Activated CD4-positive, alpha-beta T cell treated with anti-CD3 and anti-CD28 coated beads for 48 hours (primary cell): Measurements from ENCODE around the gene CDK5.

Experiments
- DNase-seq: peaks from one replicate; pipeline ENCODE4 v3.0.0-alpha.2; 2020

The CDK5 gene

DNA sequence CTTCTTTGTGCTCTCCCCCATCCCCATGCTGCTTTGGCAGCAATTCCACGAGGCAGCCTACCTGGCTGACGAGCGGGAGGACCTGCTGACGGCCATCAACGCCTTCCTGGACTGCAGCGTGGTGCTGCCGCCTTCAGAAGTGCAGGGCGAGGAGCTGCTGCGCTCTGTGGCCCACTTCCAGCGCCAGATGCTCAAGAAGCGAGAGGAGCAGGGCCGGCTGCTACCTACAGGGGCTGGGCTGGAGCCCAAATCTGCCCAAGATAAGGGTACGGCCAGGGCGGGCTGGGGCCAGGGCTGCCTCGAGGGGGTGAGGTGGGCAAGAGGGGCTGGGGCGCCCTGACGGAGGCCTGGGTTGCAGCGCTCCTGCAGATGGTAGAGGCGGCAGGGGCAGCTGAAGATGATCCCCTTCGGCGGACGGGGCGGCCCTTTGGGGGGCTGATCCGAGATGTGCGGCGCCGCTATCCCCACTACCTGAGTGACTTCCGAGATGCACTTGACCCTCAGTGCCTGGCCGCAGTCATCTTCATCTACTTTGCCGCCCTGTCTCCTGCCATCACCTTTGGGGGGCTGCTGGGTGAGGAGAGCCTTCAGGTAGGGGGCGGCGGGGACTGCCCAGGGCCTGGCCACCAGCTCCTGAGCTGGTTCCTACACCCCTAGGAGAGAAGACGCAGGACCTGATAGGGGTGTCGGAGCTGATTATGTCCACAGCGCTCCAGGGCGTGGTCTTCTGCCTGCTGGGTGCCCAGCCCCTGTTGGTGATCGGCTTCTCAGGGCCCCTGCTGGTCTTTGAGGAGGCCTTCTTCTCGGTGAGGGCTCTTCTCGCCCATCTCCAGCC, 13.6 kb upstream of the CDK5 start:
- DNase-seq, result no peak

DNA sequence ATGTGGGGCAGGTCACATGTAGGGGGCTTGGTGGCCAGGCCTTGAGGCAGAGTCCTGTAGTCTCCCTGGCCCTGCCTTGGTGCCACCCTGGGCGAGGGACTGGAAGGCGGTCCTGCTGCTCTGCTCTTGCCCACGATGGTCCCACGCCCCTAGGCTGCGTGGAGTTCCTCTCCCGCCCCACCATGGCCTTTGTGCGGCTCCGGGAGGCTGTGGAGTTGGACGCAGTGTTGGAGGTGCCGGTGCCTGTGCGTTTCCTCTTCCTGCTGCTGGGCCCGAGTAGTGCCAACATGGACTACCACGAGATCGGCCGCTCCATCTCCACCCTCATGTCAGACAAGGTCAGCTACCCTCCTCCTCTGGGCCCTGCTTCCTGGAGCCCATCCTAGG, 12.9 kb upstream of the CDK5 start:
- no peak for DNase-seq

DNA sequence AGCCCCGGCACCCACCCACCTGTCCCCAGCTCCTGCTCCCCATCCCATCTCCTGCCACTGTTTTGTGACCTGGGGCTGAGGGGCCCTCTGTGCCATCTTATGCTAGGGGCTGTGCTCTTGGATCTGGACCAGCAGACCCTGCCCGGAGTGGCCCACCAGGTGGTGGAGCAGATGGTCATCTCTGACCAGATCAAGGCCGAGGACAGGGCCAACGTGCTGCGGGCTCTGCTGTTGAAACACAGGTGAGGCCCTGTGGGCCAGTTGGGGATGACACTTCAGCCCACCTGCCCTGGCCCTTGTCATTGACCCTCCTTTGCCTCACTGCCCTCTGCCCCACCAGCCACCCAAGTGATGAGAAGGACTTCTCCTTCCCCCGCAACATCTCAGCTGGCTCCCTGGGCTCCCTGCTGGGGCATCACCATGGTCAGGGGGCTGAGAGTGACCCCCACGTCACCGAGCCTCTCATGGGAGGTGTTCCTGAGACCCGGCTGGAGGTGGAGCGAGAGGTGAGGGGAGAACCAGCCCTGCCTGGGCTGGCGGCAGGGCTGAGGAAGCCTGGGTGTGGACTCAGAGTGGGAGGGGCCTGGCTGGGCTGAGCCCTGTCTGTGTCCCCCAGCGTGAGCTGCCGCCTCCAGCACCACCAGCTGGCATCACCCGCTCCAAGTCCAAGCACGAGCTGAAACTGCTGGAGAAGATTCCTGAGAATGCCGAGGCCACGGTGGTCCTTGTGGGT, 12.3 kb upstream of the CDK5 start:
- no peak for DNase-seq

DNA sequence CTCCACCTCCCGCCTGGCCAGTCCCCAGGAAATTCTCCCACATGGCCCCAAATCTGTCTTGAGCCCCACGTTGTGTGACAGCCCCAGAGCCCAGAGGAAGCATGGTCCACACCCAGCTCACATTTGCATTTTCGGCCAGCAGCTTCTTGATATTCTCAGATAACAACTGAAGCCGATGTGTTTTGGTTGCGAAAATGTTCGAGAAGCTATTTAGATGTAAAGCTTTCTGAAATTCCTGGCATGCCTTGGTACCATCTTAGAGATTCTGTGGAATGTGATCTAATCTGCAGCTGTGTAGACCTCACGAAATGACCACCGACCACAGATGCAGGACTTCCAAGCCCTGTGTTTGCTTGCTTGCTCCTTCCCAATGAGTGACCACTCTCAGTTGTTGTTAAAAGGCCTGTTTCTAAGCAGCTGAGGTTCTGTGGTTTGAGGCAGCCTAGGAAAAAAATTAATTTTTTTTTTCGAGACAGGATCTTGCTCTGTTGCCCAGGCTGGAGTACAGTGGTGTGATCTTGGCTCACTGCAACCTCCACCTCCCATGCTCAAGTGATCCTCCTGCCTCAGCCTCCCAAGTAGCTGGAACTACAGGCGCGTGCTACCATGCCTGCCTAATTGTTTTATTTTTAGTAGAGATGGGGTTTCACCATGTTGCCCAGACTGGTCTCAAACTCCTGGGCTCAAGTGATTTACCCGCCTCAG, 10.5 kb upstream of the CDK5 start:
- DNase-seq, result no peak

DNA sequence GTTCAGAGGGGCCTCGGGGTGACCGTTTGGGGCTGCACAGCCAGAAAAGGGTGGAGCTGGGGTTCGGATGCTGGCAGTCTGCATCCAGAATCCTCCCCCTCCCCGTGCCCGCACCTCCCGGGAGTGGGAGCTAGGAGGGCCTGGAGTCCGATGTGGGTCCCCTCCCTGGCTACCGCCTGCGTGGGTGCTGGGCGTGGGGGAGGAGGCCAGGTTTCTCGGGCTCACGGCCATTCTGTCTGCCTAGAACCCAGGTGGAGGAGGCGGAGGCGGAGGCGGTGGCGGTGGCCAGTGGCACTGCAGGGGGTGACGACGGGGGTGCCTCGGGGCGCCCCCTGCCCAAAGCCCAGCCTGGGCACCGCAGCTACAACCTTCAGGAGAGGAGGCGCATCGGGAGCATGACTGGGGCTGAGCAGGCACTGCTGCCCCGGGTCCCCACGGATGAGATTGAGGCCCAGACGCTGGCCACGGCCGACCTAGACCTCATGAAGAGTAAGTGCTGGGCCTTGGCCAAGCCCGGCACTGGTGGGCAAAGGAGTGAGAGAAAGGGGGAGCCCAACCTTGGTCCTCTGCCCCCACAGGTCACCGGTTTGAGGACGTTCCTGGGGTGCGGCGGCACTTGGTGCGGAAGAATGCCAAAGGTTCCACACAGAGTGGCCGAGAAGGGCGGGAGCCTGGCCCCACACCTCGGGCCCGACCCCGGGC, 8.7 kb upstream of the CDK5 start:
- DNase-seq, result no peak

DNA sequence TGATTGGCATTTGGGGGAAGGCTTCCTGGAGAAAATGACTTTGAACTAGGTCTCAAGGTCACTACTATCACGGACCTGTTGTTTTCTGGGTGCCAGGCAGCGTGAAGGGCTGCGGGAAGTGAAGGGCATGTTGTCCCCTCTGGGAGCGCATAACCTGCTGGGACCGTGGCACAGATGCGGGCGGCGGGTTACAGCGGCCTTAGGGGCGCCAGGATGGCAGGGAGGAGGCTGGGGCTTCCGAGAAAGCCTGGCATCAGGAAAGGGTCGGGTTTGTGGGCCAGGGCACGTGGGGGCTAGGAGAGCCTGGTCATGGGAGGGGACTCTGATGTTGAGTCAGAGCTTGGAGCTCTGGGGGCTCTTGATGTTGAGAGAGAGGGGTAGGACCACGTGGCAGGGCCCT, 7.8 kb upstream of the CDK5 start:
- no peak for DNase-seq

DNA sequence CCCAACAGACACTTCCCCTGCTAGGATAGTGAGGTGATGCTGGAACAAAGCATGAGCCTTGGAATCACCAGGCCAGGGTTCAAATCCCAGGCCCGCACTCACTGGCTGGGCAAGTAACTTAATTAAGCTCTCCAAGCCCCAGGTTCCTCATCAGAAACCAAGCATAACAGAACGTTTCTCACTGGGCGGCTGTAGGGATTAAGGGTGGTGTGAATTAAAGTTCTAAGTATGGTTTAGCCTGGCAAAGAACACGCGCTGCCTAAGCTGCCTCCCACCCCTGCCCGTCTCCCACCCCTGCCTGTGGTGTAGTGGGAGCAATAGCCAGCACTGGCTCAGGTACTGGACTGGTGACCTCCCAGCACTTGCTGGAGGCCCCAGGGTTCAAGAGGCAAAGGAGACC, 7.3 kb upstream of the CDK5 start:
- DNase-seq, result no peak

DNA sequence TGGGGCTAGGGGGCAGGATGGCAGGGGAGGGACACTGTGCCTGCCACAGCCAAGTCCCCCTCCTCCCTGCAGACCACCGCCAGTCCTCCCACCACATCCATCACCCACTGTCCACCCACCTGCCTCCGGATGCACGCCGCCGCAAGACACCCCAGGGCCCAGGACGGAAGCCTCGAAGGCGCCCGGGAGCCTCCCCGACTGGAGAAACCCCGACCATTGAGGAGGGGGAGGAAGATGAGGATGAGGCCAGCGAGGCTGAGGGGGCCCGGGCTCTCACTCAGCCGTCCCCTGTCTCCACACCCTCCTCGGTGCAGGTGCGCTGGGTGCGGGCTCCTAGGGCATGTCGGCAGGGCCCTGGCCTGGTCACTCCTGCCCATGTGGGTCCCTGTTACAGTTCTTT, 6.8 kb upstream of the CDK5 start:
- no peak for DNase-seq

DNA sequence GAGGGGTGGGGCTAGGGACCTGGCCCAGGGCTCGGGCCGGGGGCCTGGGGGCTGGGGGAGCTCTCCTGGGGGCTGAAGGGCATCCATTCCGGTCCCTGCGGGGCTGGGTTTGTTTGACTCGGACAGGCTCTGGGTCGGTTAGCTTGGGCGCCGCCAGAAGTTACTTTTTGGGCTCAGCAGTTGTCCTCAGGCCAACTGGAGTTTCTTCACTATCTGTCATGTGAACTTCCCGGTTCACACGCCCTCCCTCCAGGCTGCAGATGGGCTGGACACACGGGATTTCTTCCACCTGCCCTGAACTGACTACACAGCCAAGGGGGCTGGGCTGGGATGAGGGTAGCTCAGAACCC, 5.5 kb upstream of the CDK5 start:
- DNase-seq, result no peak

DNA sequence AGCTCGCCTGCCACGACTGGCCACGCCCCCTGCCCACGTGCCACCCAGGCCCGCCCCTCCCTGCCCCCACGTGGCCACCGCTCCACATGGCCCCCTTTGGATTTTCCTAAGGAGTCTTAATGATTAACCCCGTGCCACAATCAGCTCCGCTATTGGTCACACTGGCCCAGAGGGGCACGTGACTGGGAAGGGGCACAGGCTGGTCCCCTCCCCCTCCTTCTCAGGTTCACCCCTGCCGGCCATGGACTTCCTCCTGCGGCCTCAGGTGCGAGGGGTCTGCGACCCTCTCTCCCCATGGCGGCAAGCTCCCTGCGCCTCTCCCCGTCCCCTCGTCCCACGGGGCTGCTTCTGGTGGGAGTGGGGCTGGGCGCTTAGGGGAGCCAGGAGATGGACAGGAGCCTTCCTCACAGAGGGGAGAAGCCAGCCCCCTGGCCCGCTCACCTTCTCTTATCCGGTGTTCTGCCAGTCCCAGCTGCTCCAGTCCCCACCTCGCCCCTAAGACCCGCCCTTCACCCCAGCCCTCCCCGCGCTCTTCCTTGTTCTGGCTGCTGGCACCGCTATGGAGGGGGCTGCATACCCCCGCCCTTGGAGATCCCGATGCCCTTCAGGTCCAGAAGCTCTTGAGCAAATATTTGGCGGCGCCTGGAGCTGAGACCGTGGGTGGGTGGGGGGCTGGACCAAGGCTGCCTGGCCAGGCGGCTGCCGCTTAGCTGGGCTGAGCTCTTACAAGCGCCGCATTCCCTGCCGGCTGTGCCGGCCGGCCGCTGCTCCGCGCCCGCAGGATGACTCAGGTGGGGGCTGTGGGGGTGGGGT, 4.9 kb upstream of the CDK5 start:
- DNase-seq, result no peak

DNA sequence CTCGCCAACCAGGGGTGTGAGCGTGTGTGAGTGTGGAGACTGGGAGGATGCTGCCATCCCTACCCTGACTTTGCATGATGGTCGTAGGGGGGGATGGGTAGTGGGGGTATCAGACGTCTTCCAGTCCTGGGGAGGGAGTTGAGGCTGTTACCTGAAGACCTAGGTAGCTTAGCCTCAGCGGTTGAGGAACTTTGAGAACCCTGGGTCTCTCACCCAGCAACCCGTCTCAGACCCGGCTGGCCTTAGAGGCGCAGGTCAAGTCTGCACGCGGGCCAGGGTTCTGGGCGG, 4.4 kb upstream of the CDK5 start:
- no peak for DNase-seq

DNA sequence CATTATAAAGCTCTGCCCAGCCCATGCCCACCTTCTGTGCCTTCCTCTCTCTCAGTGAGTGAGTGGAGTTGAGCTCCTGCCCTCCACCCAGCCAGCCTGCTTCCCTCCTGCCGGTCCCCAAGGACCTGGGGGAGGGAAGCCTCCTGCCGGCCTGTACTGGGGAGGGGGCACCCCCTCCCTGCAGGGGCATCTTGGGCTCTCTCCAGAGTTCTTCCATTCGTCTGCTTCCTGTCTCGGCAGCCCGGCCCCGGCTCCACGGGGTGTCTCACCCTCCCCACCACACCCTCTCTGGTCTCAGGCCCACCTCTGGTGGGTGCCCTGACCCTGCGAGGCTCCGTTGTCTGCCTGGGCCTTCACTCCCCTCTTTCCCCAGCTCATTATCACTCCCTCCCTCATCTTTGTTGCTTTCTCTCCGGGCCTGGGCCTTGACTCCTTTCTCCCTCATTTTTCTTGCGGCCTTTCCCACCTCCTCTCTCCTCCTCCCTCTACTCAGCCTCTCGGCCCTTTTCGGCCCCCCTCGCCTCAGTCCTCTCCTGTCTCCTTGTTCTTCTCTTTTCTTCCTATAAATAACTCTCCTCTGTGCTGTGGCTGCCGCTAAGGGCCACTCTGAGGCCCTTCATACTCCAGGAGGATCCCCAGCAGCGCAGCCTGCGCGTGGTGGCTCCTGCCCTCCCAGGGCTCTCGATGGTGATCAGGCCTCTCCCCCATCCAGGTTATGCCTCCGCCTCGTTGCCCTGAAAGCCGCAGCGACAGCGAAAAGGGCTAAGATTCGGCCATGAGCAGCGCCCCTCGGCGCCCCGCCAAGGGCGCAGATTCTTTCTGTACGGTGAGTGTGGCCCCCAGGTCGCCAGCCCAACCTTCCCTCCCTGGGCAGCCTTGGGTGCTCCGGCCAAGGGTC, 3.8 kb upstream of the CDK5 start:
- DNase-seq, result no peak

DNA sequence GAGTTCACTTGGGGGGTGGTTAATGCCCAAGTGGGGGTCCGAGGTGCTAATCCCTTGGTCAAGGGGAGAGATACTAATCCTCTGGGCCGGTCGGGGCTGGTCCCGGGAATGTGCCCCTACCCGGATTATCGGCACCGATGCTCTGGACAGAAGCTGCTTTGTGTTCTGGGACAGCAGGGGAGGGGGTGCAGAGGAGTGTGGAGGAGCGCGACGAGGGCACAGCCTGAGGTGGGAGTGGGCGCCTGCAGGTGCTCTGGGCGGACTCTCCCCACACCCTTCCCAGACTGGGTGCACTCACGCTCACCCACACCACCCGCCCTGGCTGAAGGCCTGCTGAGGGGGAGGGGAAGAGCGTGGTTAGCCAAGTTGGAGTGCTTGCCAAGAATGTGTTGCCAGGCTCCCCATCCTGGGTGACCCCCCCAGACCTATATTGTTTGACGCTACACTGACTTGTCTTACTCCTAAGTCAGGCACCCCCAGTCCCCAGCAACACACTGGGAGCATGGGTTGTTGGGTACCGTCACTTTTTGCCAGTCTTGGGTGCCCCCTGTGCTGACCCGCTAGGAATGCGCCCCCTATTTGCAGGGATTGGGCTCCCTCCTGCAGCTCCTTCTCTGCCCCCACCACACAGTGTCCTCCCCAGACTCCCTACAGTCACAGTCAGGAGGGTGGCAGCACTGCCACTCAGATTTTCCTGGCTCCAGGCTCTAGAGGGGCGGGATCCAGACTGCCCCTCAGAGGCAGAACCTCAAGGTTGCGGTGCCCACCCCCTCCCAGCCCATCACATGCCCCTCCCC, 2.9 kb upstream of the CDK5 start:
- DNase-seq, result peak; percentile 29

DNA sequence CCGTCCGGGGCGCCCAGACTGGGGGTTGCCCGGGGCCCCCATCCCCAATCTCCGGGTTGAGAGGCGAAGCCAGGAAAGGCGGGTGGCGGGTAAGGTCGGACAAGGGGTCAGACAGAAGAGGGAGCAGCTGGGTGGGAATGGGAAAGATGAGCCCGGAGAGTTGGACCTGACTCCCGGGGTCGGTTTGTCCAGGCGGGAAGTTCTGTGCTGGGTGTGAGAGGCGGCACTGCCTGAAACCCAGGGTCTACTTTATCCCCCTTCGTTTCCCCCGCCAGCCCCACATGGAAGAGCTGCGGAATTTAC, 2.4 kb upstream of the CDK5 start:
- DNase-seq, result no peak

DNA sequence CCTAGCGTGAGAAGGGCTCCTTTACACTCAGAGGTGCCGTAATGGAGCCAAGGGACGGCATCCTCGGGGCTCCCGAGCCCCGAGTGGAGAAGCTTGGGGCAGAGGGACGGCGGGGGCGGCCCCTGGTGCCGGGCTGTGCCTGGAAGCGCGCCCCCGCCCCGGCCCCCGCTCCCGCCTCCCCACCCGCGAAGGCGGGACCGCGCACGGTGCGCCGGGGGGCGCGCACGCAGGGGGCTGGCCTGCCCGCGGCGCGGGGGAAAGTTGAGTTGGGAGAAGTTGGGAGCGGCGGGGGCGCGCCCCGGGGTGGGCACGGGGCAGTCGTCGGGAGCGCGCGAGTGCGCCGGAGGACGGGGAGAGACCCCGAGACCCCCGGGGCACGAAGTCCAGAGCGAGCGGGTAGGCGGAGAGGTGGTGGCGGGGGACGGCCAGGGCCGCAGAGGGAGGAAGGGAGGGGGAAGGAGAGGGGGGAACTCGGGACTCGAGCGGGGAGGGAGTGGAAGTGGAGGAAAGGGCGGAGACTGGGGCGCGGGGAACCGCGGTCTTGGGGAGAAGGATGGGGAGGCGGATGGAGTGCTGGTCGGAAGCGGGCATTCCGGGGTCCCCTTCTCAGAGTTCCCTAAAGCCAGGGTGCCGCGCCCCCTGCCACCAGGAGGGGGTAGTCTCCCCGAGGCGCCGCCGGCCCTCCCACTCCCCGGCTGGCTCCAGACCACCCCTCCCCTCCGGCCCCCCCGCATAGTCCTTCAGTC, 1.8 kb upstream of the CDK5 start, which contains the start of gene SLC4A2:
Gene SLC4A2 (plus strand): TSS at position 223 of the 746 bp plus-strand sequence. CDS start 2,399 bp downstream, outside the sequence.
- peak; percentile 71 for DNase-seq

DNA sequence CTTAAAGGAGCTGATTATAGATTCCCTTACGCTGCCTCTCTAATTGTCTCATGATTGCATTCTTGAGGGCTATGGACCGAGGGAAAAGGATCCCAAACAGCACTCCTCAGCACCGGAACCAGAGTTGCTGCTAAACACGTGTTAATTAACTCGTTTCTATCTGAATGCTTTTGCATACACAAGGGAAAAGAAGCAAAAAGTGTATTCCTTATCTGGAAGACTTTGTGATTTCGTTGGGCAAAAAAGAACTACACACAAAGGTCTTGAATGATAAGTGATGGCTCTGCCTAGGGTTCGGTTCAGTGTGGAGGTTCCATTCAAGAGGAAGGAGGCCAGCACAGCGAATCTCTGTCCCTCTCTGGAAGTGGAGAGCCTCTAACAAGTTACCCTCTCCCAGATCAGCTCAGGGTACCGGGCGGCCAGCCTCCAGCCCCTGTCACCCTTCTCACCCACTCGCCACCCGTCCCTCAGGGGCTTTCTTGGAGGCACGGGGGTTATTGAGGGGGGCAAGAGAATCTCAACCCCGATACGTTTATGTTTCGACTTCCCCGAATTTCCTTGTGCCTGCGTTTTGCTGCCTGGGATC, 1.2 kb upstream of the CDK5 start:
- DNase-seq, result peak; percentile 30

DNA sequence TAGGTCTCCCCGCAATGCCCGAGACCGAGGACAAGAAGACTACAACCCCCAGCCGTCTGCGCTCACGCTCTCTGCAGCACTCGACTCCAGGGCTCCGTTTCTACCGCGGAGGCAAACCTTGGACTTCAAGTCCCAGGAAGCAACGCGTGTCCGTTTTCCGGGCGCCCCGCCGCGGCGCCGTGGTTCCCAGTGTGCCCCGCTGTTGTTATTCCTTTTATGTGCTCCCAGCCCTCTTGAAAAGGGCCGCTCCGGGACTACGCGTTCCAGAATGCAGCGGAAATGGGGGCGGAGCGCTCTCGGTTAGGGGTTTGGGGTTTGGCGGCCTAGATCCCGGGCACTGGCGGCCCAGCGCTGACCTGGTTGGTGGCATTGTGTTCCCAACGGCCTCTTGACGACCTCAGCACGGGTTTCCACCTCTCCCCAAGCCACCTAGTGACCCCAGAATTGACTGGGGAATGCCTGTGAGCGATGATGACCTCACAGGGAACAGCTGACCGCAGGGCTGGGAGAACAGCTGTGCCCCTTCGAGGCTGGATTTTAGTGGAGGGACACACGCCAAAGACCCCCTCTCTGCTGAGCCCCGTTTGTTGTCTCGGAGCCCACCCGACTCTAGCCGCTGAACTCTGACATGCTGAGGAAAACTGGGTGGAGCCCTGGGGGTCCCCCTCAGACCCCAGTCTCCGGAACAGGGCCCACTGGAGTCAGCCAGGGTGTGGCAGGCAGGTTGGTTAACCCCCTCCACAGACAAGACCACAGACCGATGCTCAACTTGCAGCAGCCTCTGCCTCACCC, 488 bp upstream of the CDK5 start:
- DNase-seq, result peak; percentile 98

DNA sequence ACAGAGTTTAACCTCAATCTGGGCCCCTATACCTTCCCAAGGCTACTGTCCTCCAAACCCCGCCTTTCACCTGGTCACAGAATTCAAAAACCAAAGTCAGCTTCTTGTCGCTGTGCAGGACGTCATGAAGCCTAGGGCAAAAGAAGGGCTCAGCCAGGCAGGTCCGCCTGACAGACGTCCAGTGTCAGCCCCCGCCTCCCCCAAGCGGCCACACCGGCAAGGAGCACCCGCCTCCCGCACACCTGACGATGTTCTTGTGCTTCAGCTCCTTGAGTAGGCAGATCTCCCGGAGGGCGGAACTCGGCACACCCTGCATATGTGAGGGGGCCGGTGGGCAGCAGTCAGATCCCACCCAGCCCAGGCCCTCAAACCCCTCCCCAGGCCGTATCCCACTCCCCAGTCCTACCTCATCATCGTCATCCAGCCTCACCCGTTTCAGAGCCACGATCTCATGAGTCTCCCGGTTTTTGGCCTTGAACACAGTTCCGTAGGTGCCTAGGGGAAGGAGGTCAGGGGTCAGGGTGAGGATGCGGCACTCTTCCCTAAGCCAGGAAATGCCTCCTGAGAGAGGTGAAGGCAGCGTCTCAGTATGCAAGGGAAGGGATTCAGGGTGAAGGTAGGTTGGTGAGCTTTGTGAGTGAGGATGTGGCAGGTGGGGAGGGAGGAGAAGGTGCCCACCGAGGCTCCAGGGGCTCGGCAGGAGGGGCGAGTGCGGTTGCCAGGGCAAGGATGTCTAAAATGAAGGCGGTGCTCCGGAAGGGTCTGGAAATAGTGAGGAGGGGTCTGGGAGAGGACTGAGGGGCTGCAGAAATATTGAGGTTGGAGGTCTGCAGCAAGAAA, 811 bp downstream of the CDK5 start:
- DNase-seq, result no peak
